ENCODE data around the gene IPO7. TPM values are rescaled to one million over a fixed set of nuclear protein-coding genes. Genes with fewer than 3 reads are reported as not detected.
A peak's percentile ranks its signal among the peaks of the same experiment; 100 is the strongest.

IPO7 gene
- total and polyA plus RNA-seq, 10 of the 15 experiments (the other 5 are each of a cell fraction or from before 2014, with no cell fraction given) = 5.0 to 51.4 (median 30.6) TPM

DNA sequence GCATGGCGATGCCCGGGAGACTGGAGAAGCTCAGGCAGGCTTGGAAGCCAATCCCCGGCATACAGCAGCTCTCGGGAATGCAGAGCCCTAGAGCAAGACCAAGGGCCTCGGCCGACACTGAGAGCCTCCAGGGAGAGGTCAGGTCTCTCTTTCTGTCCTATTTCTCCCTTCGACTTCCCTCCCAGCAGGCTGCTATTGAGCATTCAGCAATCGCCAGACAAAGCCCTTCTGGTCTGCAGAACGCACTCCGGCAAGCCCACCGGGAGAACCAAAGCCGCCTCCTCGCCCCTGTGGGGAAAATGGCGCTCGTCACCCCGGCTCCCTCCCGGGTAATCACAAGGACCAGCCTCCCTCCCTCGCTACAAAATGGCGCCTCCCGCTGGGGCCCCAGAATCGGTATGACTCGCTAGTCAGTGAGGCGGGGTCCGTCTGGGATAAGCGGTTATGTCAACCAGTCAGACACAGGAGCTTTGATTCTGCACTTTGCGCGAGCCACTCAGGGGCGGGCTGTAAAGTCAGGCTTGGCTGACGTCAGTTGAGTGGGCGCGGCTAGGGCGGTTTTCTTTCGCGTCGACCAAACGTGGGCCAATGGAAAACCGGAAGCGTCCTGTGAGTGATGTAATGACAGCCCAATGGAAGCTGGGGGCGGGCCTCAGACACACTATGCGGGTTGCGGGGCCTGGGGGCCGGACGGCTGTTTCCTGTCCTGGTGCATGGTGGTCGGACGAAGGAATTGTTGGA, 76.0 kb downstream of the IPO7 start, which contains the start of gene ZNF143 (continued):
- TF ChIP-seq, protein P1, sequence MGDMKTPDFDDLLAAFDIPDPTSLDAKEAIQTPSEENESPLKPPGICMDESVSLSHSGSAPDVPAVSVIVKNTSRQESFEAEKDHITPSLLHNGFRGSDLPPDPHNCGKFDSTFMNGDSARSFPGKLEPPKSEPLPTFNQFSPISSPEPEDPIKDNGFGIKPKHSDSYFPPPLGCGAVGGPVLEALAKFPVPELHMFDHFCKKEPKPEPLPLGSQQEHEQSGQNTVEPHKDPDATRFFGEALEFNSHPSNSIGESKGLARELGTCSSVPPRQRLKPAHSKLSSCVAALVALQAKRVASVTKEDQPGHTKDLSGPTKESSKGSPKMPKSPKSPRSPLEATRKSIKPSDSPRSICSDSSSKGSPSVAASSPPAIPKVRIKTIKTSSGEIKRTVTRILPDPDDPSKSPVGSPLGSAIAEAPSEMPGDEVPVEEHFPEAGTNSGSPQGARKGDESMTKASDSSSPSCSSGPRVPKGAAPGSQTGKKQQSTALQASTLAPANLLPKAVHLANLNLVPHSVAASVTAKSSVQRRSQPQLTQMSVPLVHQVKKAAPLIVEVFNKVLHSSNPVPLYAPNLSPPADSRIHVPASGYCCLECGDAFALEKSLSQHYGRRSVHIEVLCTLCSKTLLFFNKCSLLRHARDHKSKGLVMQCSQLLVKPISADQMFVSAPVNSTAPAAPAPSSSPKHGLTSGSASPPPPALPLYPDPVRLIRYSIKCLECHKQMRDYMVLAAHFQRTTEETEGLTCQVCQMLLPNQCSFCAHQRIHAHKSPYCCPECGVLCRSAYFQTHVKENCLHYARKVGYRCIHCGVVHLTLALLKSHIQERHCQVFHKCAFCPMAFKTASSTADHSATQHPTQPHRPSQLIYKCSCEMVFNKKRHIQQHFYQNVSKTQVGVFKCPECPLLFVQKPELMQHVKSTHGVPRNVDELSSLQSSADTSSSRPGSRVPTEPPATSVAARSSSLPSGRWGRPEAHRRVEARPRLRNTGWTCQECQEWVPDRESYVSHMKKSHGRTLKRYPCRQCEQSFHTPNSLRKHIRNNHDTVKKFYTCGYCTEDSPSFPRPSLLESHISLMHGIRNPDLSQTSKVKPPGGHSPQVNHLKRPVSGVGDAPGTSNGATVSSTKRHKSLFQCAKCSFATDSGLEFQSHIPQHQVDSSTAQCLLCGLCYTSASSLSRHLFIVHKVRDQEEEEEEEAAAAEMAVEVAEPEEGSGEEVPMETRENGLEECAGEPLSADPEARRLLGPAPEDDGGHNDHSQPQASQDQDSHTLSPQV (IDR thresholded peaks at IDR 0.05) = 0 out of 2 replicates have a peak, but pooled peaks have one; percentile 12
- TF ChIP-seq EGR1 (IDR thresholded peaks at IDR 0.05; ENCODE audit: borderline replicate concordance in 1 of 2, low read depth in 2 of 2, low read length in 2 of 2) = peak in 1 of 2 experiments; percentile 33; a peak in 1 of 3 replicates
- no peak; the same call in 1 of the 2 replicates for TF ChIP-seq EED (IDR thresholded peaks at IDR 0.05; ENCODE audit: low read depth)
- no peak for TF ChIP-seq KAT2A (conservative IDR thresholded peaks at IDR 0.05; ENCODE audit: control insufficient read depth, low read depth, low read length)
- TF ChIP-seq IRF4 (IDR thresholded peaks at IDR 0.05; ENCODE audit: low read depth, low read length) = peak; percentile 6; the same call in 1 of the 2 replicates
- TF ChIP-seq RAD21 (IDR thresholded peaks at IDR 0.05; ENCODE audit: insufficient read depth, low read depth, low read length) = no peak
- peak; percentile 64; the same call in 1 of the 2 replicates for TF ChIP-seq LARP7 (IDR thresholded peaks at IDR 0.05)
- TF ChIP-seq, protein P2, sequence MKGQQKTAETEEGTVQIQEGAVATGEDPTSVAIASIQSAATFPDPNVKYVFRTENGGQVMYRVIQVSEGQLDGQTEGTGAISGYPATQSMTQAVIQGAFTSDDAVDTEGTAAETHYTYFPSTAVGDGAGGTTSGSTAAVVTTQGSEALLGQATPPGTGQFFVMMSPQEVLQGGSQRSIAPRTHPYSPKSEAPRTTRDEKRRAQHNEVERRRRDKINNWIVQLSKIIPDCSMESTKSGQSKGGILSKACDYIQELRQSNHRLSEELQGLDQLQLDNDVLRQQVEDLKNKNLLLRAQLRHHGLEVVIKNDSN (IDR thresholded peaks at IDR 0.05; ENCODE audit: borderline replicate concordance, extremely low read length, insufficient read depth, low read depth, low read length) = no peak
- TF ChIP-seq KDM1A (IDR thresholded peaks at IDR 0.05; ENCODE audit: borderline replicate concordance) = no peak
- TF ChIP-seq MYC (IDR thresholded peaks at IDR 0.05; ENCODE audit: insufficient read depth, insufficient read length, insufficient replicate concordance, low read length, severe bottlenecking) = peak; percentile 82
- no peak for TF ChIP-seq PAX5 (IDR thresholded peaks at IDR 0.05; ENCODE audit: borderline replicate concordance, low read depth, low read length)
- TF ChIP-seq, protein P3, sequence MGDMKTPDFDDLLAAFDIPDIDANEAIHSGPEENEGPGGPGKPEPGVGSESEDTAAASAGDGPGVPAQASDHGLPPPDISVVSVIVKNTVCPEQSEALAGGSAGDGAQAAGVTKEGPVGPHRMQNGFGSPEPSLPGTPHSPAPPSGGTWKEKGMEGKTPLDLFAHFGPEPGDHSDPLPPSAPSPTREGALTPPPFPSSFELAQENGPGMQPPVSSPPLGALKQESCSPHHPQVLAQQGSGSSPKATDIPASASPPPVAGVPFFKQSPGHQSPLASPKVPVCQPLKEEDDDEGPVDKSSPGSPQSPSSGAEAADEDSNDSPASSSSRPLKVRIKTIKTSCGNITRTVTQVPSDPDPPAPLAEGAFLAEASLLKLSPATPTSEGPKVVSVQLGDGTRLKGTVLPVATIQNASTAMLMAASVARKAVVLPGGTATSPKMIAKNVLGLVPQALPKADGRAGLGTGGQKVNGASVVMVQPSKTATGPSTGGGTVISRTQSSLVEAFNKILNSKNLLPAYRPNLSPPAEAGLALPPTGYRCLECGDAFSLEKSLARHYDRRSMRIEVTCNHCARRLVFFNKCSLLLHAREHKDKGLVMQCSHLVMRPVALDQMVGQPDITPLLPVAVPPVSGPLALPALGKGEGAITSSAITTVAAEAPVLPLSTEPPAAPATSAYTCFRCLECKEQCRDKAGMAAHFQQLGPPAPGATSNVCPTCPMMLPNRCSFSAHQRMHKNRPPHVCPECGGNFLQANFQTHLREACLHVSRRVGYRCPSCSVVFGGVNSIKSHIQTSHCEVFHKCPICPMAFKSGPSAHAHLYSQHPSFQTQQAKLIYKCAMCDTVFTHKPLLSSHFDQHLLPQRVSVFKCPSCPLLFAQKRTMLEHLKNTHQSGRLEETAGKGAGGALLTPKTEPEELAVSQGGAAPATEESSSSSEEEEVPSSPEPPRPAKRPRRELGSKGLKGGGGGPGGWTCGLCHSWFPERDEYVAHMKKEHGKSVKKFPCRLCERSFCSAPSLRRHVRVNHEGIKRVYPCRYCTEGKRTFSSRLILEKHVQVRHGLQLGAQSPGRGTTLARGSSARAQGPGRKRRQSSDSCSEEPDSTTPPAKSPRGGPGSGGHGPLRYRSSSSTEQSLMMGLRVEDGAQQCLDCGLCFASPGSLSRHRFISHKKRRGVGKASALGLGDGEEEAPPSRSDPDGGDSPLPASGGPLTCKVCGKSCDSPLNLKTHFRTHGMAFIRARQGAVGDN (IDR thresholded peaks at IDR 0.05) = peak; percentile 61
- TF ChIP-seq SMAD1 (IDR thresholded peaks at IDR 0.05; ENCODE audit: low read depth, partially characterized antibody) = peak; percentile 82
- TF ChIP-seq EP300 (IDR thresholded peaks at IDR 0.05; ENCODE audit: borderline replicate concordance in 1 of 2, control insufficient read depth in 1 of 2, low read depth in 2 of 2, low read length in 2 of 2) = peak in 1 of 2 experiments; percentile 9; a peak in 1 of 4 replicates
- TF ChIP-seq, protein P4, sequence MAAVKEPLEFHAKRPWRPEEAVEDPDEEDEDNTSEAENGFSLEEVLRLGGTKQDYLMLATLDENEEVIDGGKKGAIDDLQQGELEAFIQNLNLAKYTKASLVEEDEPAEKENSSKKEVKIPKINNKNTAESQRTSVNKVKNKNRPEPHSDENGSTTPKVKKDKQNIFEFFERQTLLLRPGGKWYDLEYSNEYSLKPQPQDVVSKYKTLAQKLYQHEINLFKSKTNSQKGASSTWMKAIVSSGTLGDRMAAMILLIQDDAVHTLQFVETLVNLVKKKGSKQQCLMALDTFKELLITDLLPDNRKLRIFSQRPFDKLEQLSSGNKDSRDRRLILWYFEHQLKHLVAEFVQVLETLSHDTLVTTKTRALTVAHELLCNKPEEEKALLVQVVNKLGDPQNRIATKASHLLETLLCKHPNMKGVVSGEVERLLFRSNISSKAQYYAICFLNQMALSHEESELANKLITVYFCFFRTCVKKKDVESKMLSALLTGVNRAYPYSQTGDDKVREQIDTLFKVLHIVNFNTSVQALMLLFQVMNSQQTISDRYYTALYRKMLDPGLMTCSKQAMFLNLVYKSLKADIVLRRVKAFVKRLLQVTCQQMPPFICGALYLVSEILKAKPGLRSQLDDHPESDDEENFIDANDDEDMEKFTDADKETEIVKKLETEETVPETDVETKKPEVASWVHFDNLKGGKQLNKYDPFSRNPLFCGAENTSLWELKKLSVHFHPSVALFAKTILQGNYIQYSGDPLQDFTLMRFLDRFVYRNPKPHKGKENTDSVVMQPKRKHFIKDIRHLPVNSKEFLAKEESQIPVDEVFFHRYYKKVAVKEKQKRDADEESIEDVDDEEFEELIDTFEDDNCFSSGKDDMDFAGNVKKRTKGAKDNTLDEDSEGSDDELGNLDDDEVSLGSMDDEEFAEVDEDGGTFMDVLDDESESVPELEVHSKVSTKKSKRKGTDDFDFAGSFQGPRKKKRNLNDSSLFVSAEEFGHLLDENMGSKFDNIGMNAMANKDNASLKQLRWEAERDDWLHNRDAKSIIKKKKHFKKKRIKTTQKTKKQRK (IDR thresholded peaks at IDR 0.05; ENCODE audit: low read depth, low read length) = peak; percentile 92

All from GM12878 (cell line).